Cerebellar cortex (tissue), 1 donor: ENCODE results near the gene SLAIN2.

Source experiments
- DNase-seq: peaks from one replicate; pipeline ENCODE4 v3.0.0-alpha.2; 2015; ENCODE audit warnings: low spot score

The SLAIN2 gene

DNA sequence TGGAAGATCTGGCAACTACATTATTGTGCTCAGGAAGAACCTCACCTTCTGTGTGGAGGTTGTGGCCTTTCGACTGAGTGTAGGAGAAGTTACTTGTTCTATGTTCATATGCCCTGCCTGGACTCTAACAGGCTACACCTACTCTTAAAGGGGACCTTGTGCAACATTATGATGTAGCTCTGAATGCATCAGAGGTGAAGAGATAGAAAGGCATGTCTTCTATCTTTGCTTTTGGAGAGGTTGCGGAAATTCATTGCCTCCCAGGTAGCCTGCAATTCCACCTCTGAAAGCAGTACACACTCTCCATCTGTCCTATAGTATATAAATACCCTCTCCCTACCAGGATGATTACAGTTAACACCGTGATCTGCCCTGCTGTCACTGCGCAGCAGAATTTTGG, 7.1 kb upstream of the SLAIN2 start:
- DNase-seq, result no peak

DNA sequence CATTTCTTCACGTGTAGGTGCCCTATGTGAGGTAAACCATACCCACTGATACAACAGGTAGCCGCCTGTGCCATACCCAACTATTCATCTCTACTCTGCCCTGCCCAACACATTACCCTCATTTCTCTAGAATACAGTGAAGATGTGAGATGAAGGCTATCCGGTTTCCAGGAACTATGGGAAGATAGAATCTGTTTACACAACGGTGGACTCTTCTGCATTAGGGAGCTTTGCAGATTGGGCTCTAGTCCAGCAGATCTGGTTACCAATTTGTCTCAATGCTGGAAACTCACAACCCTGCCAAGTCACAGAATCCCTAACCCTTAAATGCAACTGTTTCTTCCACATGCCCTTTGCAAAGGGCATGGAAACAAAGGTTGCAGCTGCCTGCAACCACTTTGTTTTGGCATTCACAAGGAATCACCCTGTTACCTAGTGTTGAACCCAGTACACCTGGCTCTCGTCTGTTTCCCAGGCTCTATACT, 6.4 kb upstream of the SLAIN2 start:
- DNase-seq, result no peak

DNA sequence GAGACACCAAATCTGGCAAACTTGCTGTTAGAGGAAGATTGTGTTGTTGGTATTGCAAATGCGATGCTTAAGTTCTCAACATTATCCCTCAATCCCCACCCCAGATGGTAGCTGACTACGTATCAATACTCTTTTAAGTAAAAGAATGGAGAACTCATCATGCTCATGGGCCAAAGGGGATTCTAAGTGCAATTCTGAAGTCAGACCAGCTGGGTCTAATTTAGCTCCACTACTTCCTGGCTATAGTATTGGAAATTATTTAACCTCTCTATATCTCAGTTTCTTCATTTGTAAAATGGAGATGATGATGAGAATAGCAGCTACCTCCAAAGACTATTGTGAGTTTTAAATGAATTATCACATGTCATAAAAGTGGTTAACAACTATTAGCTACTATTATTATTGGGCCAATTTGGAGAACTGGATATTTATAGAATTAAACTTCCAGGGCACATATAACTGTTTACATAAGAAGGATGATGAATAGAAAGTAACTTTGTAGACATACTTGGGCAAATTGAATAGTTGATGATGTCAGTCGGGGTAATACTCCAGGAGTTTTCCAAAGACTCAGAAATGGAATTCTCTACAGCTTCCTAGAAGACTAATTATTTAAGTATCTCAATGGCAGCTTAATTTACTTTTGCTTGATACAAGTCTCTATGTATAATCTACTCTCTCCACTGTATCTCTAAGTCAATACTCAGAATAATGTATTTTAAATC, 5.0 kb upstream of the SLAIN2 start:
- no peak for DNase-seq

DNA sequence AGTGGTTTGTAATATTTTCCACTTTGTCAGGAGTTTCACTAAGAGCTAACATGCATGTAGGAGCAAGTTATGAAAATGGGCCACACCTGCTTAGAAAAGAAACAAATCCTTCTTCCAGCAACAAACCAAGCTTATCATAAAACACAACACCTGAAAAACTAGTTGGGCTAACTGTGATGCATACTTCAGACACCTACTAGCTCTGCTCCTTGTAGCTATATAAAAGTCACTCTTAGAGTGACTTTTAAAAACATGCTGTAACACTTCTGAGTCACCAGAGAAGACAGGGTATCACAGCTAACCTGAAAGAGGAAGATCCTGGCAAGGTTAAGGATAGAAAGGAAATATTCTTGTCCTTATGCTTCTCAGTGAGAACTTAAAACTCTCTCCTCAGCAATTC, 3.6 kb upstream of the SLAIN2 start:
- DNase-seq, result no peak

DNA sequence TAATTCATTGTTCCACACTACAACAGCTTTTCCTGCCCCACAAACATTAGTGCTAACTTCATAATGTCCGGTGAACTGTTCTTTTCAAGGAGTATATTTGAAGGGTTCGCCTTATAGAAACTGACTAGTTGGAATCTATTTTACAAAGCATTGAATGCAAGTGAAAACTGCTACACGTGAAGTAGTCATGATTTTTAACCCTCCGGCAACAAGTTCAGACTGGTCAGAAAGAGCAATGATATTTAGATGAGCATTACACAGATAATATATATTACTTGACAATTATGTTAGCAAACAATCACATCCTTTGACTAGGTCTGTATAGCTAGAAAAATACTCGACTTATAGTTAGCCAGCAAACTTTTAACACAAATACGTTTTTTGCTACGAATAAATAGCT, 1.7 kb upstream of the SLAIN2 start:
- no peak for DNase-seq

DNA sequence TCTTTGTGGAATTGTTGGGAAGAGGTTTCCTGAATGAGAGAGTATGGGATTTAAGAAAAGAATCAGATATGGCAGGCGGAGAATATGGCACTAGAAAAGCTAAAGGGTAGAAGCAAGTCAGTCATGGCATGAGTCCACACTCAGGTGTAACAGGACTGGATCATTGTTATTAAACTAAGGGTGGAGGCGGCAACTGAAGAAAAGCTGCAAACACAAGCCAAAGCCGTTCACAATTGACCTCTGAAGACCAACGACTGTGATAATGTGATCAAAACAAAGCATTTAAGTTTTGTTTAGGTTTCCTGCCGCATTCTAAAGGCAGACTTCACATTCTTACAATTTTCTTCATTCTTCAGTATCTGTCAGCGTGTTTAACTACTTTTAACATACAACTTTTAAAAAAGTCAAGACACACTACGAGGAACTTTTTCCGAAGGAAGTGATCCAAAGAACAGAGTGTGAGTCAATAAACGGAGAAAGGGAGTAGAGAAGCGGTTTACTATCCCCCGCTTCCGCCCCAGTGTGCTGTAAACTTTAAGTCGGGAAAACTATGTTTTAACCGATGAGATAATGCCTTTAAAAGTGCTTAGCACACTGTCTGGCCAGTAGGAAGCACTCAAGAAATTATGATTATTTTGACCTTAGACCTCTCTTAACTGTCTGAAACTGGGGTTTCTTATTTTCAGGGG, 909 bp upstream of the SLAIN2 start:
- peak; percentile 8 for DNase-seq

DNA sequence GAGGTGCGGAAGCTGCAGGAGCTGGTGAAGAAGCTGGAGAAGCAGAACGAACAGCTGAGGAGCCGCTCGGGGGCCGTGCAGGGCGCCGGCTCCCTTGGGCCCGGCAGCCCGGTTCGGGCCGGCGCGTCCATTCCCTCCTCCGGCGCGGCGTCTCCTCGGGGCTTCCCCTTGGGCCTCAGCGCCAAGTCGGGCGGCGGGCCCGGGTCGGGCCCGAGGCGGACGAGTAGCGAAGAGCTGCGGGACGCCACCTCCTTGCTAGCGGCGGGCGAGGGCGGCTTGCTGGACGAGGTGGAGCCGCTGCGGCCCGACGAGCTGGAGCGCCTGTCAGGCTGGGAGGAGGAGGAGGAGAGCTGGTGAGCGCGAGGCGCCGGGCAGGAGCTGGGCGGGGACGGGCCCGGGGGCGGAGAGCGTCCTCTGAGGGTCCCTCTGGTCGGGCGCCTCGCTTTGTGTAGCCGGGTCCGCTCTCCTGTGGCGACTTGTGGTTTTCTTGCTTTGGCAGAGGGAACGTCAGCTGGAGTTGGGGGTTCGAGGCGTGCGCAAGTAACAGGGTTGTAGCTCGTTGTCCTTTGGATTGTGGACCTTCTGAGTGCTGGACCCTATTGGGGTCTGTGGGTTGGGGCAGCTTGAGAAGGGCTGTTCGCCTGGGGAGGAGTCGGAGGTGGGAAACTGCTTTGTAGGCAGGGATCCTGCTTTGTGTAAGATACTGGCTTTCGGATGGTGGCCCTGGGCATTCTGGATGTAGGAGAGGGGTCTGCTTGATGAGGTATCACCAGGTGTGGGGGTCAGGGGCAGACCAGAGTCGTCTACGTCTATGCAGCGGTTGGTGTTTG, 662 bp downstream of the SLAIN2 start:
- DNase-seq, result peak; percentile 26

DNA sequence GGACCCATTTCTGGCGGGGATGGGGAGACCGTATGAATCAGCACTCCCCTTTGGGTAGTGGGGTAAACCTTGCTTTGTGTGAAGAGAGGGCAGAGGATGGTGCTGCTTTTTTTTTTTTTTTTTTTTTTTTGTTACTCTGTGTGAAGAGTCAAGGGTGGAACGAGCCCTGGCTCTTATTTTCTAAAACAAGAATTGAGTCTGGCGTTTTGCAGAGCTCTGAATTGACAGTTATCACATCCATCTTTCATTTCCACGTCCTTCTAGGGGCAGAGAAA, 1.2 kb downstream of the SLAIN2 start:
- no peak for DNase-seq

DNA sequence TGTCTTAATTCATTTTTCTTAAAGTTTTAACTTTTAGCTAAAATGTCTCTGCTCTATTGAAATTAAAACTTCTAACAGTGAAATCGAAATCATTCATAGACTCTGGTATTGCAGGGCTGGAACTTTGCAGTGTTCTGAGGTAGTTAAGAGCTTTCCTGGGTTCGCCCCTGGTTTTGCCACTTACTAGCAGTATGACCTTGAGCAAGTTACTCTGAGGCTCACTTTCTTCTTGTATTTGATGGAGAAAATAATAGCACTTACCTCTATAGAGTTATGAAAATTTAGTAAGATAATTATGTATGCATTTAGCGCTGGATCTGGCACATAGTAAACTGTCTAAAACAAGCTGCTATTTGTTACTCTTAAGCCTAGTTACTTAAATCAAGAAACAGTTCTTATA, 1.7 kb downstream of the SLAIN2 start:
- no peak for DNase-seq

DNA sequence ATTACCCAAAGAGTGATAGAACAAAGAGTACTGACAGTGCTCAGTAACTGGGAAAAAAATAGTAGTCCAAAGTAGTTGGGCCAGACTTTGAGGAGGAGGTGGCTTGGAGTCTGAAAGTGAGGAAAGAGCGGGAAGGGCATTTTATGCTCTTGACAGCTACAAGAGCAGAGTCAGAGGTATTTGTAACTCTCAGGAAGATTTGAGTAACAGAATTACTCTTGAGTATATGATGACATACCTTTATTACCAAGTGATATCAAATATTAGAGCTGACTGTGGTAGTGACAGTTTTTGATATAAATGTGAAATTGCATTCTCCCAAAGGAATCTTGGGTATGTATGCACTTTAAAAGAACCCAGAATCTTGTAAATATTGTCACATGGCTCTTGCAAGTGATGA, 2.2 kb downstream of the SLAIN2 start:
- no peak for DNase-seq

DNA sequence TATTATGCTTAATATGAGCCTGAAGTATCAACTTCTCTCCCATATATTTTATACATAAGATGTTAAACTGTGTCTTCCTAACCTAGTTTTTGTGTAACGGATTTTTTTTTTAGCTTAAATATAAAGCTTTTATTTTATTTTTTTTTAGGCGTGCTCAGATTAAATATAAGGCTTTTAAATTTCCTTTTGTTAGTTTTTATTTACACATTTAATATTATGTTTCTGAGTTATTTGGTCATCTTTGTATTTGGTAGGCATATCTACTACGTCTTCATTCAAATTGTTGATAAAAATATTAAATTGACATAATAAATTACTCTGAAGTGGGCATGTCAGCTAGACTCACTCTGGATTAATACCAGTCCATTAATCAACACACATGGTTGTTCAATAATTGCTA, 4.2 kb downstream of the SLAIN2 start:
- no peak for DNase-seq

DNA sequence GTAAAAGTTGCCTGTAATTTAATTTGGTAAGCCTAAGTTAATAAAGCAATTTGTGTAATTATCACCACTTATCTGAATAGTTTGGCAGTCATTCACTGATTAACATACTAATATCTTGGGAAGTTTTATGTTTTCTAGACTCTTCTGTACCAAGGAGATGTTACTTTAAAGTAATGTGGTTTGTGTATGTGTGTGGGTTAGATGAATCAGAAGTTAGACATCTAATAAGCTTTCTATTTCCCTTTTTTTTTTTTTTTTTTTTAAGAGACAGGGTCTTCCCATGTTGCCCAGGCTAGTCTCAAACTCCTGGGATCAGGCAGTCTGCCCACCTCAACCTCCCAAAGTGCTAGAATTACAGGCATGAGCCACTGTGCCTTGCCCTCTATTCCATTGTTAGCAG, 5.3 kb downstream of the SLAIN2 start:
- DNase-seq, result no peak

DNA sequence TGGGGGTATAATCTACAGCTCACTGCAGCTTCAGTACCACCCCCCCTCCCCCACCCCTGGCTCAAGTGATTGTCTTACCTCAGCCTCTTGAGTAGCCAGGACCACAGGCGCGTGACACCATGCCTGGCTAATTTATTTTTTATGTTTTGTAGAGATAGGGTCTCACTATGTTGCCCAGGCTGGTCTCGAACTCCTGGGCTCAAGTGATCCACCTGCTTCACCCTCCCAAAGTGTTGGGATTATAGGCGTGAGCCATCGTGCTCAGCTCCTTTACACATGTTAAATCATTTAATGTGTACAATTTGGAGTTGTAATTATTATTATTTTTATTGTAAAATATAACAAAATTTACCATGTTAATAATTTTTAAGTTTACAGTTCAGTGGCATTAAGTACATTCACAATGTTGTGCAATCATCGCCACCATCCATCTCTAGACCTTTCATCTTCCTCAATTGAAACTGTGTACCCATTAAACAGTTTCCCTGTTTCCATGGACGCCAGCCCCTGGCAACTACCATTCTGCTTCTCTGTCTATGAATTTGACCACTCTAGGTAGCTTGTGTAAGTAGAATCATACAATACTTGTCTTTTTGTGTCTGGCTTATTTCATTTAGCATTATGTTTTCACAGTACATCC, 6.1 kb downstream of the SLAIN2 start:
- DNase-seq, result no peak

DNA sequence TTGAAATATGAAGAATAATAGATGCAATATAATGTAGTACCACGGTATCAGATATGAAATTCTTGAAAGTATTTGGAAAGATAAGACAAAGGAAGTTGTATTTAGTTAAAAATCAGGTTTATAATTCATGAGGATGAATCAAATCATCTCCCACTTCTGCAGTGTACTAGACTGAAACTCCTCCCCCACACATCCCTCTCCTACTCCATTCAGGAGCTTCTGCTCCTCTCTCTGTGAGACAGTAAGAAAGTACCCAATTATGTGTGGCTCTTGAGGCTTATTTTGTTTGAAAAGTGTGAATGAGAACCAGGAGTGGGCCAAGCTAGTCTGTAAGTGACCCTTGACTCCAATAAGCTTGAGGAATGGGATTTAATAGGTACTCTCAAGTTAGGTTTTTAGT, 9.5 kb downstream of the SLAIN2 start:
- DNase-seq, result no peak

DNA sequence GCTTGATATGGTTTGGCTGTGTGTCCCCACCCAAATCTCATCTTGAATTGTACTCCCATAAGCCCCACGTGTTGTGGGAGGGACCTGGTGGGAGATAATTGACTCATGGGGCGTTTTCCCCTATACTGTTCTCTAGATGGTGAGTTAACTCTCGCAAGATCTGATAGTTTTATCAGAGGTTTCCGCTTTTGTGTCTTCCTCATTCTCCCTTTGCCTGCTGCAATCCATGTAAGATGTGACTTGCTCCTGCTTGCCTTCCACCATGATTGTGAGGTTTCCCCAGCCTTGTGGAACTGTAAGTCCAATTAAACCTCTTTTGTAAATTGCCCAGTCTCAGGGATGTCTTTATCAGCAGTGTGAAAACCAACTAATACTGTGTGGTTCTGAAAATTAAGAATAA, 11.5 kb downstream of the SLAIN2 start:
- no peak for DNase-seq

DNA sequence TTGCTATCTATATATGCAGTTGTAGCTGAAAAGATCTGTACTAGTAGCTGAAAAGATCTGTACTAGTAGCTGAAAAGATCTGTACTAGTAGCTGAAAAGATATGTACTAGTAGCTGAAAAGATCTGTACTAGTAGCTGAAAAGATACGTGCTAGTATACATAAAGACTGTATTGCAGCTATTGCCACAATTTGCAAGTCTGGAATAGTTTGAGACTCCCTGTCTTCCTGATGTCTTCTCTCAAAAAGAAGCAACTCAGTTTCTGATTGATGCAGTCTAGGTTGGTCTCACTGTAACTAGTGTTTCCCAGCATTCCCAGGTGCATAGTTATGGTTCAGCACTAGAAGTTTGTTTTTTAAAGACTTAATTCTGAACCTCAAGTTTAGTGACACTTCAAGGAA, 15.0 kb downstream of the SLAIN2 start:
- DNase-seq, result no peak

DNA sequence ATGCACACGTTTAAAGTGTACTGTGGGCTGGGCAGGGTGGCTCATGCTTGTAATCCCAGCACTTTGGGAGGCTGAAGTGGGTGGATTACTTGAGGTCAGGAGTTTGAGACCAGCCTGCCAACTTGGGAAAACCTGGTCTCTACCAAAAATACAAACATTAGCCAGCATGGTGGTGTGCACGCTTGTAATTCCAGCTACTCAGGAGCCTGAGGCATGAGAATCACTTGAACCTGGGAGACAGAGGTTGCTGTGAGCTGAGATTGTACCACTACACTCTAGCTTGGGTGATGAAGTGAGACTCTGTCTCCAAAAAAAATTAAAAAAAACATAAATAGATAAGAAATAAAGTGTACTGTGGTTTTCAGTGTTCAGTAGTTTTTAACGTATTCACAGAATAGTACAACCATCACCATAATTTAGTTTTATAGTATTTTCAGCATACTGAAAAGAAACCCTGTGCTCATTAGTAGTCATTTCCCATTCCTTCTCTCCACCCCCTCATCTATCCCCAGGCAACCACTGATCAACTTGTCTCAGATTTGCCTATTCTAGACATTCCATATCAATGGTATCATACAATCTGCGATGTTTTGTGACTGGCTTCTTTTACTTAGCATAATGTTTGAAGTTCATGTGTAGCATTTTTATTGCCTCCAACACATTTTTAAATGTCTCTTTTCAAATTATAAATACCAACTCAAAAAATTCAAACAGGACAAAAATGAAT, 19.1 kb downstream of the SLAIN2 start:
- no peak for DNase-seq

DNA sequence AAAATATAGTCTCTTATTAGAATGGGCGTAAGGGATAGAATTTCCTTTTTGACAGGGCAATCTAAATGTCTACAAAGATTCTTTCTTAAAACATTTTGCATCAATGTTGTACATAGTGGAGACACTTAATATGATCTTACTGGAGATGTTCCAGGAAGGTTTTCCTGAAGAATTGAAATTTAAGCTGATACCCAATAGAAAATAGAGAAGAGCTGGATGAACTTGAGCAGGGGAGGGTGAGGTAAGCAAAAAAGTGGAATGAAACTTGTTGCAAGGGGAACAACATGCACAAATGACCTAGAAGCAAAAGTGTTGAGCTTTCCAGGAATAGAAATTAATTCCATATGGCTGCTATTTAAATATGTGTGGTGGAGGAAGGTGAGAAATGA, 19.7 kb downstream of the SLAIN2 start:
- DNase-seq, result no peak

DNA sequence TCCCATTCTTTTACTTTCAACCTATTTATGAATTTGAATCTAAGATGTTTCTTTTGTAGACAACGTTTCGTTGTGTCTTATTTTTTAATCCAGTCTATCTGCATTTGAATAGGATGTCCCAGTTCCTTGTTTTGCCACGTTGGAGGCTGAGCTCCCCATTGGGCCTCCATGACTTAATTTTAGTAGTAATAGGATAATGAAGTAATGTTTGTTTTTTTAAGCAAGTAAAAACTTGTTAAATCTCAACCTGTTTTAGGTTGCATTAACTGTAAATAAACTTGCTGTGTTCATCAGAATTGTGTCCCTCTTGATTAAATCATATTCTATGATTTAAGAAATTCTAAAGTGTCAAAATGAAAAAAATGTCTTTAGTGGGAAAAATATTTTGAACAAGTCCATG, 25.3 kb downstream of the SLAIN2 start:
- no peak for DNase-seq

DNA sequence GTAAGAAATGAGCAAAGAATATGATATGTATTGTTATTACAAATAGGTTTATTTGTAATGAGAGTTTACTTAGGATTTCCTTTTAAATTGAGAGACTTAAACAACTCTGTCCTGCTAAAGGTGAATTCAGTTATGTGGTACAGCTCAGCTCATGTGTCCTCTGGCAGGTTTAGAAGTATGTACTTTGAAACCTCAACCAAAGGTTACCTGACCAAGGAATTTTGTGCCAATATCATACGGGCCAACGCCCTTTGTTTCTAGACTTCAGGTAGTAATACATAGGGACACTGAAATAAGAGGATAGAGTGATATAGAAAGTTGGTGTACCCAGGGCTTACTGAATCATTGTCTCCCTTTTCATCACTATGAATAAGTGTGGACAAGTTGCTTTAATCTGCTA, 25.7 kb downstream of the SLAIN2 start:
- no peak for DNase-seq

DNA sequence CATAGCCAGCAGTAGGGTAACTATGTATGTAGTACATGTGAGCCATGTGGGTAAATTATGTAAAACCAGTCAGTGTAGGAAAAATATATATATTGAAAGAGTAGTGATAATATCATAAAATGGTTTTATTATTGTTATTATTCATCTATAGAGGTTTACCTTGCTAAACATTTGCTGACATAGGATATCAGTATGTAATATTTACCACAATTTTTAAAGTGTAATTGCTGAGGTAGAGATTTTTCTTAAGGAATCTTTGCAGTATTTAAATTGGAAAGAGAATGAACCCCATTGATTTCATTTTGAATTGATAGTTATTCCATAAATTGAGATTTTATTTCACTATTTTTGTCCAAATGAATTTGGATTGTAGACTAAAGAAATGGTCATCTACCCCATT, 27.1 kb downstream of the SLAIN2 start:
- DNase-seq, result no peak

DNA sequence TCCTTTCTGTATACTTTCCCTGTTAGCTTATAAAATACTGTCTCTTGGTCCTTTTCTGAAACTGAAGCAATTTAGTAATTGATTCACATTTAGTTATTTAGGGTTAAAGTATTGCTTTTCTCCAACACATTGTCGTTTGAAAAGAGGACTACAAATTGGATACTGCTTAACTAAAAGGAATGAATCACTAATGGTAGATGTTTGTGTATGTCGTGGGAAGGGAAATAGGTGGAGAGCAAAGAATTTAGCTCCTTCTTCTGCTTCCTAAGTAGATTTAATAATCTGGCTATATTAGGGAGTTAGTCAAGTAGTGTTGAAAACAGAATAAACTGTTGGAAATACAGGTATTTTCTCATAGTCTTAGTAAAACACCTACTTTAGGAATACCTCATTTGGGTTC, 27.9 kb downstream of the SLAIN2 start:
- no peak for DNase-seq
